Dendritic cell treated with granulocyte-macrophage colony-stimulating factor and Interleukin-4, amounts not matched to agents 40 ng/mL and 50 ng/mL, for 4 days (primary cell): ENCODE results near the gene TBC1D9.
"Not testable (repeated sequence)": the region's sequence is repeated elsewhere in the genome, so short reads cannot be mapped to it uniquely, and the experiment has no call there.

Experiments
- H3K27ac Mint-ChIP-seq: one replicate; pipeline ENCODE4 v1.8.0; 2022; ENCODE audit warnings: mild to moderate bottlenecking, mixed read lengths
- H3K27me3 Mint-ChIP-seq: one replicate; pipeline ENCODE4 v1.8.0; 2022; ENCODE audit warnings: mild to moderate bottlenecking, mixed read lengths
- H3K36me3 Mint-ChIP-seq: one replicate; pipeline ENCODE4 v1.8.0; 2022; ENCODE audit warnings: low read depth, mixed read lengths
- H3K4me1 Mint-ChIP-seq: one replicate; pipeline ENCODE4 v1.8.0; 2022; ENCODE audit warnings: low read depth, mixed read lengths
- H3K4me3 Mint-ChIP-seq: one replicate; pipeline ENCODE4 v1.8.0; 2022; ENCODE audit warnings: mild to moderate bottlenecking, moderate library complexity, mixed read lengths
- H3K9me3 Mint-ChIP-seq: one replicate; pipeline ENCODE4 v1.8.0; 2022; ENCODE audit warnings: mixed read lengths
- intact Hi-C: fragments of 100-400 bp; cut with micrococcal nuclease; formaldehyde crosslinking; loops from one replicate; pipeline ENCODE4 v1.15.0; 2022

The TBC1D9 gene

GRCh38 chr4:140774956-140775355, 18.8 kb upstream of the TBC1D9 start:
- Mint-ChIP-seq H3K4me3 (no peak overlapping the region), H3K27me3 (no peaks in the 10 kb centered on the region), H3K9me3 (no peaks in the 10 kb centered on the region), H3K4me1 (no peaks in the 10 kb centered on the region), H3K27ac (no peak overlapping the region), H3K36me3 (no peaks in the 10 kb centered on the region)
- intact Hi-C loops, result no loop called here

DNA sequence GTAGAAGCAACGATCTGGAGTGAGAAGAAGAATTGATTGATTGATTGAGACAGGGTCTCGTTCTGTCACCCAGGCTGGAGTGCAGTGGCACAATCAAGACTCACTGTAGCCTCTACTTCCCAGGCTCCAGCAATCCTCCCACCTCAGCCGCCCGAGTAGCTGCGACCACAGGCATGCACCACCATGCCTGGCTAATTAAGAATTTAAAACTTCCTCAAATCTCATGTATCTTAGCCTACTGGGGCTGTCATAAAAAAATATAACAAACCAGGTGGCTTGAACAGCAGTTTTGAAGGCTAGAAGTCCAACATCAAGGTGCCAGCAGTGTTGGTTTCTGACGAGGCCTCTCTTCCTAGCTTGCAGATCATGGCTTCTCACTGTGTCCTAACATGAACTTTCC, 18.3 kb upstream of the TBC1D9 start:
- H3K36me3 Mint-ChIP-seq, result no peaks in the 10 kb centered on the region
- no peaks in the 10 kb centered on the region for H3K9me3 Mint-ChIP-seq
- no peaks in the 10 kb centered on the region for H3K27me3 Mint-ChIP-seq
- intact Hi-C loops, result no loop called here
- no peak overlapping the region for H3K4me3 Mint-ChIP-seq
- no peak overlapping the region for H3K27ac Mint-ChIP-seq
- H3K4me1 Mint-ChIP-seq, result no peaks in the 10 kb centered on the region

DNA sequence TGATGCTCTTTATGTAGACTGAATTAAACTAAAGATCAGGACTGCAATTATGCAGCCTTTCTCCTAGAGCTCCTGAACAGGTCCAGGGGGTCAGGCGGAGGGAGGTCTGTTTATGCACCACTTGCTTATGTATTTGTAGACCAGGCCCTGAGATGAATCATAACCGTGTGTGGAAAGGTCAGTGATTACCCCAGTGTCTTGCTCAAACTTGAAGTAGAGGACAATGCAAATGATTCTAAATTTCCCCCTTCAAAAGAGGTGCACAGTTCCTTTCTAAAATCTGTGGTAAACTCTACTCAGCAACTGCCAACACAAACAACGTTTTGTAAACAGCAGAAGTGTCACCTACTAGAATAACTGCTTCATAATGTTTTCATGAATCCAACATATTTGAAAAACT, 13.0 kb upstream of the TBC1D9 start:
- H3K4me3 Mint-ChIP-seq, result no peak overlapping the region
- intact Hi-C loops, result no loop called here
- no peaks in the 10 kb centered on the region for H3K36me3 Mint-ChIP-seq
- no peaks in the 10 kb centered on the region for H3K4me1 Mint-ChIP-seq
- H3K27me3 Mint-ChIP-seq, result peaks cover 1% of the 10 kb centered on the region
- no peaks in the 10 kb centered on the region for H3K9me3 Mint-ChIP-seq
- no peak overlapping the region for H3K27ac Mint-ChIP-seq

DNA sequence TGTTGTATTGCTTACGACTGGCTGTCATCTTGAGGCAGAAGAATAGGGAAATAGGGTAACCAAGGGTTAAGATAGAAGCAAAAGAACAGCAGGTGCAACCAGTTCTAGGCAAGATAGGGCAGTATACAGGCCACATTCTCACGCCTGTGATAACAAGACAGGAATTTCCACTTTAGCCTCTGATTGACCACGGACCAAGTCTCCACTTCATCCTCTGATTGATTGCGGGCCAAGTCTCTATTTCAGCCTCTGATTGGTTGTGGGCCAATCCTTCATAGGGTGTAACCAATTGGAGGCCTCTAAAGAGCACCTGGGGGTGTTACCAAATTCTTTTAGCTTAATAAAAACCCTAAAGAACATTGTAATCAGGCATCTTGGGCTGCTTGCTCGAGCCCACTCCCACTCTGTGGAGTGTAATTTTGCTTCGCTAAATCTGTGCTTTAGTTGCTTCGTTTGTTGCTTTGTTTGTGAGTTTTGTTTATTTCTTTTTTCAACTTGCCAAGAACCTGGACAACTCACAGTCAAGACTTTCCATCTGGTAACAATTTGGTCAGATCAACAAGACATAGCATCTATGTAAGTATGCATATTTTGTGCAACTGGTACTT, 8.7 kb upstream of the TBC1D9 start:
- Mint-ChIP-seq H3K4me3 (no peak overlapping the region), H3K36me3 (no peaks in the 10 kb centered on the region), H3K27me3 (peaks cover 8% of the 10 kb centered on the region), H3K4me1 (peaks cover 4% of the 10 kb centered on the region), H3K27ac (no peak overlapping the region), H3K9me3 (no peaks in the 10 kb centered on the region)
- intact Hi-C loops, result no loop called here

DNA sequence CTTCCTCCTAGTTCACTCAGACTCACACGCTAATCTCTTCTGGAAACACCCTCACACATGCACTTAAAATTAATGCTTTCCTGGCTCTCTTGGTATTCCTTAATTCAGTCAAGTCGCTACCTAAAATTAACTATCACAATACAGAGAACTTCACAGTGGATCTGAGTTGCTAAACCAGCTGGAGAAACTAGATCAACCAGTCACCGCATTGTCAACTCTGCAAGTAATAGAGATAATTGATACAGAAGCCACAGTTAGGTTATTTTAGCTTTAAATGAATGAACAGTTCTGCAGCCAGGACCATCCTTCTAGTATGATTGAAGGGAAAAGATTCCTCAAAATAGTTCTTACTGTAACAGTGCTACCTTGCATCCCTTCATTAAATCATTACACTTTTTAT, 6.0 kb upstream of the TBC1D9 start:
- no peak overlapping the region for H3K27ac Mint-ChIP-seq
- H3K9me3 Mint-ChIP-seq, result no peaks in the 10 kb centered on the region
- H3K4me3 Mint-ChIP-seq, result no peak overlapping the region
- peaks cover 15% of the 10 kb centered on the region for H3K4me1 Mint-ChIP-seq
- no peaks in the 10 kb centered on the region for H3K36me3 Mint-ChIP-seq
- intact Hi-C loops, result no loop called here
- peaks cover 11% of the 10 kb centered on the region for H3K27me3 Mint-ChIP-seq

DNA sequence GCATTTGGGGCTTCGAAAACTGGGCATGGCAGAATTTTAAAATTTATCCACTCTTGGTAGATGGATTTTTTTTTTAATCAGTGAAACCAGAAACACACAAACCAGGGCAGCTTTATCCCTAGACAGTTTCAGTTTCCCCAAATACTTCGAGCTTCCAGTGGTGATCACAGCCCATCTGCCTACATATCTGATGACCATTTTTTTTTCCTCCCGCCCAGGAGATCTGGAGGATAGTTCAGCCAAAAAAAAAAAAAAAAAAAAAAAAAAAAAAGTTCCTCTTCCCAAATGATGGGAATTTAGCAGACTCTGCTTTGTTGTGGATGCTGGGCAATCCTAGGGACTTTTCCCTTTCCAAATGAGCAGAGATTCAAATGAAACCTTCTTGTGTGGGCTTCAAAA, 1.0 kb upstream of the TBC1D9 start:
- Mint-ChIP-seq H3K4me1 (peaks cover 41% of the 10 kb centered on the region), H3K27me3 (peaks cover 11% of the 10 kb centered on the region), H3K4me3 (peak overlapping the region; percentile 84), H3K27ac (peak overlapping the region; percentile 95), H3K9me3 (no peaks in the 10 kb centered on the region), H3K36me3 (peaks cover 13% of the 10 kb centered on the region)
- intact Hi-C loops, result loop anchor here (1.0 to 10.0 kb wide), 2 partner anchors 33 to 78 kb away; no protein-coding TSS in a partner anchor

DNA sequence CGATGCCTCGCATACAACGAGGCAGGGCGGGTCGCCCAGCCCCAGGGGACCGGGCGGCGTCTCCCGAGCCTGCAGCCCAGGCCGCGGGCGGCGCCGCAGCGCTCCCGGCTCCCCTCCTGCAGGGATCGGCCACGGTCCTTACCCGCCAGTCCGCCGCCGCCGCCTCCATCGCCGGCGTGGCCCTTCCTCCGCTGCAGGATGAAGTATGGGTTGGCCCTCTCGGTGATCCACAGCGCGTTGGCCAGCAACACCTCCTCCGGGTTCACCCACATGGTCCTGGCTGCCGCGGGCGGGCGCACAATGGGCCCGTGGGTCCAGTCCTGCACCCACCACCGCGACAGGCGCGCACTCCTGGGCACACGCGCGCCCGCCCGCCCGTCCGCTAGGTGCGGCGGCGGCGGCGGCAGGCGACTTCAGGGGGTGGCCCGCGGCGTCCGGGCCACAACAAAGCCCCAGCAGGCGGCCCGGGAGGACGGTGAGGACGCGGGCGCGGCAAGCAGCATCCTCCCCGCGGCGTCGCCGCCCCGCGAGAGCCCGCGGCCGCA, 339 bp downstream of the TBC1D9 start:
- no peaks in the 10 kb centered on the region for H3K9me3 Mint-ChIP-seq
- intact Hi-C loops, result loop anchor here (10.0 kb wide), 1 partner anchor 79 kb away; no protein-coding TSS in a partner anchor
- peak overlapping the region; percentile 84 for H3K4me3 Mint-ChIP-seq
- peaks cover 38% of the 10 kb centered on the region for H3K4me1 Mint-ChIP-seq
- peaks cover 13% of the 10 kb centered on the region for H3K36me3 Mint-ChIP-seq
- peaks cover 8% of the 10 kb centered on the region for H3K27me3 Mint-ChIP-seq
- H3K27ac Mint-ChIP-seq, result peak overlapping the region; percentile 95

- Mint-ChIP-seq H3K4me1 (peaks cover 38% of the 10 kb centered on the region), H3K4me3 (peak overlapping the region; percentile 84), H3K27me3 (peaks cover 8% of the 10 kb centered on the region), H3K36me3 (peaks cover 13% of the 10 kb centered on the region), H3K9me3 (no peaks in the 10 kb centered on the region), H3K27ac (peak overlapping the region; percentile 95)
- intact Hi-C loops, result loop anchor here (10.0 kb wide), 1 partner anchor 80 kb away; no protein-coding TSS in a partner anchor
Measured at GRCh38 chr4:140754918-140755773, 1.0 kb downstream of the TBC1D9 start.

- peaks cover 7% of the 10 kb centered on the region for H3K9me3 Mint-ChIP-seq
- peaks cover 6% of the 10 kb centered on the region for H3K27me3 Mint-ChIP-seq
- peaks cover 38% of the 10 kb centered on the region for H3K4me1 Mint-ChIP-seq
- peaks cover 19% of the 10 kb centered on the region for H3K36me3 Mint-ChIP-seq
- no peak overlapping the region for H3K4me3 Mint-ChIP-seq
- no peak overlapping the region for H3K27ac Mint-ChIP-seq
- intact Hi-C loops, result loop anchor here (10.0 kb wide), 1 partner anchor 81 kb away; no protein-coding TSS in a partner anchor
Measured at GRCh38 chr4:140753329-140753728, 2.9 kb downstream of the TBC1D9 start.

DNA sequence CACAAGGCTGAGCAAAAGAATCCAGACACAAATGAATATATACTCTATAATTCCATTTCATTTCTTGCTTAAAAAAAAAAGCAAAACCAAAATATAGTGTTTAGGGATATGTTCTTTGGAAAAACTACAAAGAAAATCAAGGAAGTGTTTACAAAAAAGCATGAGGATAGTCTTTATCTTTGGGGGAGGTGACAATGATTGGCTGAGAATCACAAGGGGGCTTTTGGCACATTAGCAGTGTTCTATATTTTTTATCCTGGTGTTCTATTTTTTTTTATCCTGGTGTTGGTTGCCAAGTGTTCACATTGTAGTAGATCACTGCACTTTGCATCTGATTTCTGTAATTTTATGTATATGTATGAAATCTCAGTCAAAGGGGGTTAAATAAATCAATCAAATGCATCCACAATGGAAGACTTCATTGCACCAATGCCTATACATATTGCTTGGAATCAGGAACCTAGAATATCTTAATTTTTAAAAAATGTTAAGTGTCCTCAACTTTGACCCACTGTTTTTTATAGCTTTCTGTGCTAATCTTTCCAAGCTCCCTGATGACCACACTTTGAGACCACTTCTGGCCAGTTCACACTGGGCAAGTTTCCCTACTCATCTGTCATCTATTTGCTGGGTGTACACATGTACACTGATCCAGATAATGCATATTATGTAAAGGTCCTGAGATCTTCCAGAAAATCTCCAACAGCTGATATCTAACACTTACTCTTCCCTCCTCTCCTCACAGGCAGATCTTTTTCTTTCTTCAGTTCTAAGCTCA, 3.7 kb downstream of the TBC1D9 start:
- Mint-ChIP-seq H3K27me3 (peaks cover 6% of the 10 kb centered on the region), H3K27ac (no peak overlapping the region), H3K9me3 (peaks cover 13% of the 10 kb centered on the region), H3K36me3 (peaks cover 26% of the 10 kb centered on the region), H3K4me1 (peaks cover 29% of the 10 kb centered on the region), H3K4me3 (no peak overlapping the region)
- intact Hi-C loops, result loop anchor here (10.0 kb wide), 1 partner anchor 82 kb away; no protein-coding TSS in a partner anchor

DNA sequence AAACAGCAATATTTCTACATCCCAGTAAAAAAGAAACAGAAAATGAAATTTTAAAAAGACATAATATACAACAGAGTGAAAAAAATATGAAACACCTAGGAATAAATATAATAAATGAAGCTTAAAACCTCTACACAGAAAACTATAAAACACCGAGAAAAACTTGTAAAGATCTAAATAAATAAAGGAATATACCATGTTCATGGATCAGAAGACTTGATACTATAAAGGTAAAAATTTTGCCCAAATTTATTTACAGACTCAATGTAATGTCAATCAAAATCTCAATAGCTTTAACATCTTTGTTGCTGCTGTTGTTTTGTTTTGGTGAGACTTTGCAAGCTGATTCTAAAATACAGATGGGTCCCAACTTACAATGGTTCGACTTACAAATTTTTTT, 5.7 kb downstream of the TBC1D9 start:
- Mint-ChIP-seq H3K4me3 (no peak overlapping the region), H3K36me3 (peaks cover 19% of the 10 kb centered on the region)

DNA sequence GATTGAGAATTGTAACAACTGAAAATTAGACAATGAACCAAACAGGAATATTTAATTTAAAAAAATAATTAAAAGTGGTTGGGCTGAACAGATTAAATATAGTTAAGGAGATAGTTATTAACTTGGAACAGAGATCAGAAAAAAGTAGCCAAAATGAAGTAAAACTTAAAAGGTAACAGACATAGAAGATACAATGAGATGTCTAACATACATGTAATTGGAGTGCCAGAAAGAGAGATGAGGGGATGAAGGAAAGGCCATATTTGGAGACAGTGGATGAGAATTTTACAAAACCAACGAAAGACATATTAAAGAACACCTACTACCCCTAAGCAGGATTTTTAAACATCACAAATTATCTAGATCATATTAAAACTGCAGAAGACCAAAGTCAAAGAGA, 8.0 kb downstream of the TBC1D9 start:
- intact Hi-C loops, result no loop called here
- Mint-ChIP-seq H3K36me3 (peaks cover 19% of the 10 kb centered on the region), H3K9me3 (peaks cover 13% of the 10 kb centered on the region), H3K4me1 (peaks cover 16% of the 10 kb centered on the region), H3K27ac (no peak overlapping the region), H3K4me3 (no peak overlapping the region), H3K27me3 (peaks cover 7% of the 10 kb centered on the region)

More for the DNA sequence above, 5.7 kb downstream of the TBC1D9 start:
- intact Hi-C loops, result loop anchor here (10.0 kb wide), 1 partner anchor 84 kb away; no protein-coding TSS in a partner anchor
- H3K27me3 Mint-ChIP-seq, result peaks cover 6% of the 10 kb centered on the region
- H3K4me1 Mint-ChIP-seq, result peaks cover 19% of the 10 kb centered on the region
- H3K27ac Mint-ChIP-seq, result no peak overlapping the region
- peaks cover 13% of the 10 kb centered on the region for H3K9me3 Mint-ChIP-seq

DNA sequence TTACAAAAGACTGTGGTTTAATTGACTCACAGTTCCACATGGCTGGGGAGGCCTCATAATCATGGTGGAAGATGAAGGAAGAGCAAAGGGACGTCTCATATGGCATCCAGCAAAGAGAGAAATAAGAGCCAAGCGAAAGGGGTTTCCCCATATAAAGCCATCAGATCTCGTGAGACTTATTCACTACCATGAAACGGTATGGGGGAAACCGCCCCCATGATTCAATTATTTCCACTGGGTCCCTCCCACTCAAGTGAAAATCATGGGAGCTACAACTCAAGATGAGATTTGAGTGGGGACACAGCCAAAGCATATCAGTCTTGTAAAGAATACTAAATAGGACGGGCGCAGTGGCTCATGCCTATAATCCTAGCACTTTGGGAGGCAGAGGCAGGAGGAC, 9.6 kb downstream of the TBC1D9 start:
- peaks cover 13% of the 10 kb centered on the region for H3K9me3 Mint-ChIP-seq
- peaks cover 12% of the 10 kb centered on the region for H3K36me3 Mint-ChIP-seq
- H3K4me1 Mint-ChIP-seq, result peaks cover 24% of the 10 kb centered on the region
- H3K27ac Mint-ChIP-seq, intact Hi-C loops, H3K4me3 Mint-ChIP-seq, H3K27me3 Mint-ChIP-seq: not testable (repeated sequence)
